Cardiac fibroblast (primary cell): ENCODE results near the gene MT1B.
A peak's percentile ranks its signal among the peaks of the same experiment; 100 is the strongest.
"Not testable (repeated sequence)": the region's sequence is repeated elsewhere in the genome, so short reads cannot be mapped to it uniquely, and the experiment has no call there.

ENCODE experiments used
- DNase-seq, 2 donors: peaks; one replicate each; pipeline versions ENCODE4 v3.0.0 to v3.0.0-alpha.2; 2010; ENCODE audit warnings: low read depth in 2 of 2
- H3K4me3 ChIP-seq, 2 donors: replicated peaks in 1 of 2; 1 replicate in 1 of 2; 2 replicates in 1 of 2; pipeline ENCODE4 v1.5.1; 2011; ENCODE audit warnings: low read depth in 2 of 2, low read length in 2 of 2, mild to moderate bottlenecking in 2 of 2, moderate library complexity in 1 of 2
- TF ChIP-seq, protein P1 (sequence below): IDR thresholded peaks from one replicate; pipeline ENCODE4 v1.5.1; 2011; ENCODE audit warnings: low read depth, mild to moderate bottlenecking, low read length, inconsistent platforms

The MT1B gene

DNA sequence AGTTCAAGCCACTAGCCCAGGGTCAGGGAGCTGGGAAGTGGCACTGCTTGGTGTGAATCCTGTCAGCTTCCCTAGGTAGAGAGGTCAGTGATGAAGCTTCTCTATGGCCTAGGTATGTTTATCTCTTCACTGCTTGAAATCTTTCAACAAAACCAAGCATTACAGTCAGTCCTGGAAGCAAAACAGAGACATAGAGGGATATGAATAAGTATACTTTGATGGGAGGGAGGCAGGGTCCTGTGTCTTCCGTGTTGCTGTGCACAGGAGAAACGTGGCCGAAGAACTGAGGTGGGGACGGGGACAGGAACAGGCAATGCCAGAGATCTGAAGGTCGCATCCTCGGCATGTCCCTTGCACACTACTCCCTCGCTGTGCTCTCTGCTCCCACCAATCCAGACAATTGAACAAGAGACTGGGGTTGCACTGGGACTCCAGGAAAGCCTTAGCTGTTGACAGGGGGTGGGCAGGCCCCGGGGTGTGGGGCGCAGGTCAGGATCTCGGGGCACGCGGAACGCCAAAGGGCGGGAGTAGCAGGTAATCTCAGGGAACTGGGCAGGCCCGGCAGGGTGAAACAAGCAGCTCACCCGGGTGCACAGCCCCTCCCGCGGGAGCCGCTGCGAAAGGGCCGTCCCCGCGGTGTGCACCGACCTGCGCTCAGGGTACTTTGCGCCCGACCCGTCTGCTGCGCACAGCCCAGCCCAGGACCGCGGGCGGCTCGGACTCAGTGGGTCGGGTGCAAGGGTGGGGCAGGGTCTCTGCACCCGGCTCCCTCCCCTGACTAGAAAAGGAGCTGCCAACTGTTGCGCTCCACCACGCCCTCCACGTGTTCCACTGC lies 17.5 kb downstream of the MT1B start, which contains the start of gene MT1H:
TSS of gene MT1H (plus strand) at position 810 of the 835 bp plus-strand sequence. CDS start 71 bp downstream, outside the sequence.
- no peak for DNase-seq
- TF ChIP-seq, protein P1, sequence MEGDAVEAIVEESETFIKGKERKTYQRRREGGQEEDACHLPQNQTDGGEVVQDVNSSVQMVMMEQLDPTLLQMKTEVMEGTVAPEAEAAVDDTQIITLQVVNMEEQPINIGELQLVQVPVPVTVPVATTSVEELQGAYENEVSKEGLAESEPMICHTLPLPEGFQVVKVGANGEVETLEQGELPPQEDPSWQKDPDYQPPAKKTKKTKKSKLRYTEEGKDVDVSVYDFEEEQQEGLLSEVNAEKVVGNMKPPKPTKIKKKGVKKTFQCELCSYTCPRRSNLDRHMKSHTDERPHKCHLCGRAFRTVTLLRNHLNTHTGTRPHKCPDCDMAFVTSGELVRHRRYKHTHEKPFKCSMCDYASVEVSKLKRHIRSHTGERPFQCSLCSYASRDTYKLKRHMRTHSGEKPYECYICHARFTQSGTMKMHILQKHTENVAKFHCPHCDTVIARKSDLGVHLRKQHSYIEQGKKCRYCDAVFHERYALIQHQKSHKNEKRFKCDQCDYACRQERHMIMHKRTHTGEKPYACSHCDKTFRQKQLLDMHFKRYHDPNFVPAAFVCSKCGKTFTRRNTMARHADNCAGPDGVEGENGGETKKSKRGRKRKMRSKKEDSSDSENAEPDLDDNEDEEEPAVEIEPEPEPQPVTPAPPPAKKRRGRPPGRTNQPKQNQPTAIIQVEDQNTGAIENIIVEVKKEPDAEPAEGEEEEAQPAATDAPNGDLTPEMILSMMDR: no peak
- no peak within 1 kb of the TSS for H3K4me3 ChIP-seq

DNA sequence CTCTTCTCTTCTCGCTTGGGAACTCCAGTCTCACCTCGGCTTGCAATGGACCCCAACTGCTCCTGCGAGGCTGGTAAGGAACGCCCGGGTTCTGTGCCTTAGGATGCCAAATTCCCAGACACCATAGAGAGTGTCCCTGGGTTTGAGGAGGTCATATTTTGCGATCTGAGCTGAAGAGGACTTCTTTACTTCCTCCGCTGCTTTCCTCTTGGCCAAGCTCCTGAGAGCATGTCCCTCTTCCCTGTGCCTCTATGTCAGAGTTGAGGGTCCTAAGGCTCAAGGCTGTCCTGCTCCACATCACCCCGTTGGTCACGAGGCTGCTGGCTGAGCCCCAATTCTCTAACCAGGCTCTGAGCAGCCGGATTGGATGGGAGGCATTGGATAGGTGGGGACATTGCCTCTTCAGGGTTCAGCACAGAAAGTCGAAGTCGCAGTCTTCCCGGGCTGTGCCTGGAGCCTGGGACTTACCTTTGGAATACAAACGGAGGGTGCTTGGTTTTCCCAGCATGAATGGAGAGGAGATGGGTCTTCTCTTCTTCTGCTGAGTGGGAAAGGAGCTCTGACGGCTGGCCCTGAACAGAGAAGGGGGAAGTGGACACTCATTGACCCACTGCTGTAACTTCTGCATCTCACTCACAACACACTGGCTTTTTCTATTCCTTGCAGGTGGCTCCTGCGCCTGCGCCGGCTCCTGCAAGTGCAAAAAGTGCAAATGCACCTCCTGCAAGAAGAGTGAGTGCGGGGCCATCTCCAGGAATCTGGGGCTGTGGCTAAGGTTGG lies 18.3 kb downstream of the MT1B start:
- H3K4me3 ChIP-seq: no peak overlapping the region
- DNase-seq: no peak
- TF ChIP-seq, protein P1: no peak

DNA sequence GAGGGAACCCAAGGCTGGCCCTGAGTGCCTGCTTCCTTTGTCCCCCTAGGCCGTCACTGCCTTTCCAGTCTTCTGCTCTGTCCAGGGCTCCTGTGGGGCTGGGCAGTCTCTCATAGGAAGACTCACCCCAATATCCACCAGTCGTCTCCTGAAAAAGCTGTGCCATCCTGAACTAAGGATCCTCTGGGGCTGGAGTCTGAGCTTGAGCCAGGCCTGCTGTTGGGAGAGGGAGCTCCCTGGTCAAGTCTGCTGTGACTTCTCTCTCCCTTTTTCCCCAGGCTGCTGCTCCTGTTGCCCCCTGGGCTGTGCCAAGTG lies 18.9 kb downstream of the MT1B start:
- no peak overlapping the region for H3K4me3 ChIP-seq
- TF ChIP-seq, protein P1: no peak
- DNase-seq: no peak

DNA sequence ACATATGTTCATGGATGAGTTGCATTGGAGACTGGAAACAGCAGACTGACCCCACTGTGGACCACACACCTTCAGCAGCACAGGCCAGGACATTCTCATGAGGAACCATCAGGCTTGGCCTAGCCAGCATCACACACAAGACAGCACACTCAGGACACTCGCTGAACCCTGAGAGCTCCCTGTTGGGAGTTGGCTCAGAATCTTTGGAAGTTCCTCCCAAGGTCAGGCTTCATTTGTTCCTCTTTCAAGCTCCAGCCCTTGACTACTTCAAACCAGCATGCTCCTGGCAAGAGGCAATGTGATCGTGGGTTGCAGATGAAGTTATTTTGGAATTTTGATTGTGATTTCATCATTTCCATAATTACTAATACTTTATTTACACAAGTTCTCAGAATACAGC lies 20.0 kb downstream of the MT1B start:
- DNase-seq: peak in 1 of 2 donors; percentile 18
- not testable (repeated sequence) for H3K4me3 ChIP-seq

DNA sequence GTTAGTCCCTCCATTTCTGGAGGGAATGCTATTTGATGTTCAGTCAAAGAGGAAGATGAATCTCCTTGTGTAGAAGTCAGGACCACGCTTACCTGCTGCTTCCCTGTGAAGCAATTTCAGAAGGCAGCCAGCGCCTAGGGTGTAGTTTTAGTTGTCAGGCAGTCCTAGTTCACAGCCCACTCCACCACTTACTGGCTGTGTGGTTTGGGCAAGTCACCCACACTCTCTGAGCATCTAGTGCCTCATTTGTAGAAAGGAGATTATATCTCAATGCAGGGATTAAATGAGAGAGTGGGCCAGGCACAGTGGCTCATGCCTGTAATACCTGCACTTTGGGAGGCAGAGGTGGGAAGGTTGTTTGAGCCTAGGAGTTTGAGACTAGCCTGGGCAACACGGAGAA lies 20.5 kb downstream of the MT1B start:
- DNase-seq, H3K4me3 ChIP-seq: not testable (repeated sequence)

DNA sequence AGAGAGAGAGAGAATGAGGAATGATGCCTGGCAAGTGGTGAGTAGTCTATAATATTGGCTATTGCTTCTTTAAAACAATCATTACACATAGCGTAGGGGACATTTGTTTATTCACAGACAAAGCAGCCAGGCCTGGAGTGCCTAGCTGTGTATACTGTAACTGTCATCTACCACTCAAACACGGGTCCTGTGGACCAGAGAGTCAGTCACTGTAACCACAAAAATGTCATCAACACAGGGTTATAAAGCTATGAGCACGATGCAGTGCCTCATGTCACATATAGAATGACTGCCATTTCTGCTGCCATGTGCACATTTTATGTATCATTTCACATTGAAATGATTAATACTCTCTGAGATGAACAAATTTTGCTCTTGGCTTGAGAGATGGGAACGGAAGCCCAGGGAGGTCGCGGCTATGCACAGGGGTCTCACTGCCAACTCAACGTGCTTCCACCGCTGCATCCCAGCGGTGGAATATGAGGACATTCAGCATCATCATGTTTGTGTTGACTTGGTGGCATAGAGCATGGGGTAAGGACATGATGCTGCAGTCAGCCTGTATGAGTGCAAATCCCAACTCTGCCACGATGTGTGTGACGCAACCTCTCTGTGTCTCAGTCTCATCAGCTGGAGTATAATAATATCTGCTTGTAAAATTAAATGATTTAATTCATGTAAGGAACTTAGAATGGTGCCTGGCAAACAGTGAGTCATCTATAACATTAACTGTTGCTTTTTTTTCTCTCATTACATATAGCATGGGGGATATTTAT lies 21.3 kb downstream of the MT1B start:
- TF ChIP-seq, protein P1: no peak
- H3K4me3 ChIP-seq: no peak overlapping the region
- DNase-seq: no peak

DNA sequence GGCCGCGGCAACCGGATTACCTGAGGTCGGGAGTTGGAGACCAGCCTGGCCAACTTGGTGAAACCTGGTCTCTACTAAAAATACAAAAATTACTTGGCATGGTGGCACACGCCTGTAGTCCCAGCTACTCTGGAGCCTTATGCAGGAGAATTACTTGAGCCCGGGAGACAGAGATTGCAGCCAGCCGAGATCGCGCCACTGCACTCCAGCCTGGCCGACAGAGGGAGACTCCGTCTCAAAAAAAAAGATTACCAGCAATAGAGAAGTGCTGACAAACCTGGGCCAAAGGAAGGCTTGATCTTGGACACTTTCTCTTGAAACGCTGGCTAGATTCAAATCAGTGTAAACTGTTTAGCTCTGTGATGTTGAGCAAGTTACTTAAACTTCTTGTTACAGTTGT lies 22.2 kb downstream of the MT1B start:
- TF ChIP-seq, protein P1: peak; percentile 52
- DNase-seq: peak; percentile 42 to 56
- H3K4me3 ChIP-seq: no peak overlapping the region

DNA sequence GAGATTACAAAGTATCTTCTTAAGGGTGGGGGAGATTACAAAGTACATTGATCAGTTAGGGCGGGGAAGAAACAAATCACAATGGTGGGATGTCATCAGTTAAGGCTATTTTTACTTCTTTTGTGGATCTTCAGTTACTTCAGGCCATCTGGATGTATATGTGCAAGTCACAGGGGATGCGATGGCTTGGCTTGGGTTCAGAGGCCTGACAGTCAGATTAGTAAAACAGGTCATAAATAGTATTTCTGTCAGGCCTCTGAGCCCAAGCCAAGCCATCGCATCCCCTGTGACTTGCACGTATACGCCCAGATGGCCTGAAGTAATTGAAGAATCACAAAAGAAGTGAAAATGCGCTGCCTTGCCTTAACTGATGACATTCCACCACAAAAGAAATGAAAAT lies 22.9 kb downstream of the MT1B start:
- H3K4me3 ChIP-seq, DNase-seq: not testable (repeated sequence)
